ENCODE measurements around the gene DYNLL2.
"Not testable (repeated sequence)": the region's sequence is repeated elsewhere in the genome, so short reads cannot be mapped to it uniquely, and the experiment has no call there.

DNA sequence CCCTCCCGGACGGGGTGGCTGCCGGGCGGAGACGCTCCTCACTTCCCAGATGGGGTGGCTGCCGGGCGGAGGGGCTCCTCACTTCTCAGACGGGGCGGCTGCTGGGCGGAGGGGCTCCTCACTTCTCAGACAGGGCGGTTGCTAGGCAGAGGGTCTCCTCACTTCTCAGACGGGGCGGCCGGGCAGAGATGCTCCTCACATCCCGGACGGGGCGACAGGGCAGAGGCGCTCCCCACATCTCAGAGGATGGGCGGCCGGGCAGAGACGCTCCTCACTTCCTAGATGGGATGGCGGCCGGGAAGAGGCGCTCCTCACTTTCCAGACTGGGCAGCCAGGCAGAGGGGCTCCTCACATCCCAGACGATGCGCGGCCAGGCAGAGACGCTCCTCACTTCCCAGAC lies 8.8 kb upstream of the DYNLL2 start:
- TF ChIP-seq CTCF, POLR2A, EP300 (IDR thresholded peaks at IDR 0.05): not testable (repeated sequence)

All from ovary (tissue), 3 donors.